ENCODE measurements around the gene LYZL6.
"Not testable (repeated sequence)": the region's sequence is repeated elsewhere in the genome, so short reads cannot be mapped to it uniquely, and the experiment has no call there.

LYZL6 gene

GRCh38 chr17:35906191-35906925 is 37.2 kb downstream of the LYZL6 start:
- DNase-seq, result no peak

- no peak for DNase-seq
These were observed 40.1 kb downstream of the LYZL6 start for GRCh38 chr17:35903451-35903850.

- no peak for DNase-seq
These were observed 41.8 kb downstream of the LYZL6 start for GRCh38 chr17:35901631-35902175.

GRCh38 chr17:35900708-35901480 is 42.6 kb downstream of the LYZL6 start:
- DNase-seq, result no peak

GRCh38 chr17:35900280-35900679 is 43.2 kb downstream of the LYZL6 start:
- no peak for DNase-seq

- DNase-seq, result peak; percentile 87
These were observed 45.0 kb downstream of the LYZL6 start for GRCh38 chr17:35898283-35899070.

- not testable (repeated sequence) for DNase-seq
These were observed 45.7 kb downstream of the LYZL6 start for GRCh38 chr17:35897772-35898171.

- peak; percentile 37 for DNase-seq
These were observed 47.6 kb downstream of the LYZL6 start for GRCh38 chr17:35895636-35896587.

- no peak for DNase-seq
These were observed 49.3 kb downstream of the LYZL6 start for GRCh38 chr17:35894206-35894605.

GRCh38 chr17:35893751-35894150 is 49.8 kb downstream of the LYZL6 start:
- DNase-seq, result no peak

GRCh38 chr17:35892091-35893035 is 51.1 kb downstream of the LYZL6 start:
- no peak for DNase-seq

- no peak for DNase-seq
These were observed 52.2 kb downstream of the LYZL6 start for GRCh38 chr17:35891269-35891668.

- DNase-seq, result no peak
These were observed 52.7 kb downstream of the LYZL6 start for GRCh38 chr17:35890774-35891155.

GRCh38 chr17:35889818-35890773 is 53.4 kb downstream of the LYZL6 start:
- DNase-seq, result no peak

- DNase-seq, result no peak
These were observed 54.3 kb downstream of the LYZL6 start for GRCh38 chr17:35889241-35889640.

Measured in hematopoietic multipotent progenitor cell treated with erythropoietin and hydrocortisone succinate and interleukin-3 and kit ligand, for 8 days (in vitro differentiated cells).